ENCODE results near the gene PLA2G5.
A peak's percentile ranks its signal among the peaks of the same experiment; 100 is the strongest.
"Not testable (repeated sequence)": the region's sequence is repeated elsewhere in the genome, so short reads cannot be mapped to it uniquely, and the experiment has no call there.

Gene PLA2G5, protein sequence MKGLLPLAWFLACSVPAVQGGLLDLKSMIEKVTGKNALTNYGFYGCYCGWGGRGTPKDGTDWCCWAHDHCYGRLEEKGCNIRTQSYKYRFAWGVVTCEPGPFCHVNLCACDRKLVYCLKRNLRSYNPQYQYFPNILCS

GRCh38 chr1:20069874-20070273, at the start of gene PLA2G5:
TSS of gene PLA2G5 (plus strand) at chr1:20070194. CDS start at chr1:20084831, 14,637 bp downstream.
- DNase-seq = no peak

- DNase-seq = no peak
Observed at GRCh38 chr1:20028125-20028524, 41.9 kb upstream of the PLA2G5 start.

- no peak for DNase-seq
Observed at GRCh38 chr1:20028726-20029125, 41.3 kb upstream of the PLA2G5 start.

DNA sequence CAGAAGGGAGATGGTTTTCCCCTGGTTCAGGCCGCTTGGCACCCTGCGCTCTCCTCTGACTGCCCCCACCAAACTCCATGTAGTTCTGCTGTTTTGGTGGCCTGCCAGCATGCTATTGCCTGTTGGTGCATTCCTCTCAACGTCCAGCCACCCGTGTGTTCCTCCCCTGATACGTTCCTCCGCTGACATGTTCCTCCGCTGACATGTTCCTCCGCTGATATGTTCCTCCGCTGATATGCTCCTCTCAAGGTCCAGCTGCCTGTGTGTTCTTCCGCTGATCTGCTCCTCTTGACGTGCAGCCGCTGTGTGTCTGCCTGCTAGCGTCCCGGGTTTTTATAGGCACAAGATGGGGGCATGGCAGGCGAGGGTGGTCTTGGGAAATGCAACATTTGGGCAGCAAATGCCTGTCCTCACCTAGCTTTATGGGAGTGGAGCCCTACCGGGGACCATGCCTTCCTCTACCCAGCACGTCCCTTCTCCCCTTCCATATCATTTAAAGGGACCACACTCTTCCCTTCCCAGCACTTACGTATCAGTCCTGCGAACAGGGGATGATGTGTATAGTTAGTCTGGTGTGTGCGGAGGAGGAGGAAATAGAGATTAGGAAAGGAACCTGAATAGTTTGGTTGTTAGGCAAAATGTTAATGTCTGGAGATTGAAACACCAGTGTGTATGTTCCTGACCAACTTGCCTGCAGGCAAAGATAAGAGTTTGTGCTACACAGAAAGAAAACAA, 40.6 kb upstream of the PLA2G5 start:
- DNase-seq = peak; percentile 2

- DNase-seq = not testable (repeated sequence)
Observed at GRCh38 chr1:20030436-20031151, 39.4 kb upstream of the PLA2G5 start.

GRCh38 chr1:20031161-20031560, 38.8 kb upstream of the PLA2G5 start:
- DNase-seq = no peak

DNA sequence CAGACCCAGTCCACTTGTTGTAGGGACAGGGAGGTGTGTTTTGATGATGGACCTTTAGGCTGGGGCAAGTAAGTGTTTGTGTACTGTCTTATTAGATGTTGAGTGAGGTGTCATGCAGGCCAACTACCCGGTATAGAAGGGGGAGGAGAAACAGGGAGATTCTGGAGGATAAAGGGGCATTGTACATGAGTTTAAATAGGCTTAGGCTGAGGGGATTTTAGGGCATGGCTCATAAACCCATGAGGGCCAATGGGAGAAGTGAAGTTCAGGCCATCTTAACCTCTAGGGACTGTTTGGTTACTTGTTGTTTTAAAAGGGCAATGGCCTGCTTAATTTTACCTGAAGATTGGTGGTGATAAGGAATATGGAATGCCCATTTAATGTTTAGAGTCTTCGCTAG, 38.2 kb upstream of the PLA2G5 start:
- DNase-seq = no peak

GRCh38 chr1:20032425-20032824, 37.6 kb upstream of the PLA2G5 start:
- DNase-seq = no peak

DNA sequence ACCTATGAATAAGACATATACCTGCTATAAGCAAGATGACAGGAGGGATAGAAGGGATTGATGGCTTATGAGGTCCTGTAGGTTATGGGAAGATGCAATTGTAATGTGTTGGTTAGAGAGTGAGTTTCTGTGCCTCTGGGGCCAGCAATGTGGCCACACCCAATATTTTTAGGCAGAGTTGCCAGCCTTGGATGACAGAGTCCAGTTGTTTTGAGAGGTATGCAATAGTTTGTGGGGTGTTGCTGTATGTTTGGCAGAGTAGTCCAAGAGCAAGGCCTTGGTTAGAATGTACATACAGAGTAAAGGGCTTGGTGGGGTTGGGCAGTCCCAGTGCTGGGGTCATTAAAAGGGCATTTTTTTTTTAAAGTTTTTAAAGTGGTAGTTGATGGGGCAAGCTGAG, 36.6 kb upstream of the PLA2G5 start:
- no peak for DNase-seq

DNA sequence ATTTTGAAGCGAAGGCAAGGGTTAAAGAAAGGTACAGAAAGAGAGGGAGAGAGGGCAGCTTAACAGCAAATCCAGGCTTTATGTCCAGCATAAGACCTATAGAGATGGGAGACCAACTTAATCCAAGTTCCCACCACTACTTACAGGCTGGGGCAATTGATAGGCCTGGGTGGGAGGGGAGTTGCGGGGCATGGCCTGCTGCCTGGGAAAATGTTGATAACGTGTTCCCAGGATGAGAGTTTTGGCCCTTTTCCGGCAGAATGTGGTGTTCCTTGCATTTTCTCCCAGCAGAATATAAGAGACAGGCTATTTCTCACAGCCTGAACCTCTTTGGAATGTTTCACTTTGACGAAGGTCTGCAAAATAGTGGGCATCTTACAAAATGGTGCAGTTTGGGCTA, 34.9 kb upstream of the PLA2G5 start:
- DNase-seq = no peak

DNA sequence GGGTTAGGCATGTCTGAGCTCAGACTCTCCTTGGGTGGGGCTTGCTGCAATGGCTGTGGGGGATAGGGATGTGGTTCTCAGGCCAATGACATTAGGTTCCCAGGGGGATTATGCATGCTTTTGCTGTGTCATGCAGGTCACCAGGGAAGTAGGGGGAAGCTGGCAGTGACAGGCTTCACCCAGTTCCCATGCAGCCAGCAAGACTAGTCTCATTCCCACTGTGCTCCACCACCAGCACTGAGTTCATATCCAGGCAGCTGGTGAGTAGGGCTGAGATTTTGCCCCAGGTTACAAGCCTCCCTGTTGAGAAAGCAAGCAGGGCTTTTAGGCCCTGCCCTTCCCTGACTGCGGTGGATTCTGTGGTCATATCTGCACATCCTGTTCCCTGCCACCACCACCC, 32.1 kb upstream of the PLA2G5 start:
- no peak for DNase-seq

DNA sequence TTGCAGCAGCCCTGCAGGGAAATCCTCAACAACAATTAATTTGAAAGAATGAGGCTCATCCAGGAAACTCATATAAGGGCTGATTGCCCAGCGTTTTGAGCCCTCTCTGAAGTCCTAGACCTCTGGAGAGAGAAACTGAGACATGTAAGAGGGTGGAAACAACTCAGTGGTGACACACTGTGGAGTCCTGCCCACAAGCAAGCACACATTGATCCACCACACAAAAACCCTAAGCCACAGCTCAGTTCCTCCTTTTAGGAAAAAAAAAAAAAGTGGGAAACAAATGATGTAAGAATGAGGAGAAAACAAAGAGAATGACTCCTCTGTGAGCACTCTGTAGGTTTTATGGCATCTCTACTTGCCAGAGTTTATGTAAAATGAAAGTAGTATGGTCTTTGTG, 22.9 kb upstream of the PLA2G5 start:
- no peak for DNase-seq

- DNase-seq = no peak
Observed at GRCh38 chr1:20048563-20048962, 21.4 kb upstream of the PLA2G5 start.

DNA sequence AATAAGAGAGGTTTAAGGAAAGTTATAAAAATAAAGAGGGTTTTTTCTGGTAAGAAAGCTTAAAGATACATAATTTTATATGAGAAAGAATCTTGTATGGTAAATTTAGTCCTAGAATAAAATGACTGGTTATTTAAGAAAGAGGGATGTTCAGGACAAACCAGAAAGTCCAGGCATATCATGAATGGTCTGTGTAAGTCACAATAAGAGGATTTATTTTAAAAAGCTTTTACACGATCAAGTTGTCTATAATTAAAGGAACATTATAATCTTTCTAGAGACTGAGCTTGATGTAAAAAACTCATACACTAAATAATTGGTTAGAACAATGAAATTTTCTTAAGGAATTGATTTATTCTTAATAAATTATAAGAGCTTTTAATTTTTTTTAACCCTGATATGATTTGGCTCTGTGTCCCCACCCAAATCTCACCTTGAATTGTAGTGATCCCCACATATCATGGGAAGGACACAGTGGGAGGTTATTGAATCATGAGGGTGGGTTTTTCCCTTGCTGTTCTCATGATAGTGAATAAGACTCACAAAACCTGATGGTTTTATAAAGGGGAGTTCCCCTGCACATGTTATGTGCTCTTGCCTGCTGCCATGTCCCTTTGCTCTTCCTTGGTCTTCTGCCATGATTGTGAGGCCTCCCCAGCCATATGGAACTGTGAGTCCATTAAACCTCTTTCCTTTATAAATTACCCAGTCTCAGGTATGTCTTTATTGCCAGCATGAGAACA, 20.8 kb upstream of the PLA2G5 start:
- DNase-seq = not testable (repeated sequence)

GRCh38 chr1:20051218-20051829, 18.7 kb upstream of the PLA2G5 start:
- DNase-seq = no peak

- no peak for DNase-seq
Observed at GRCh38 chr1:20052386-20052785, 17.6 kb upstream of the PLA2G5 start.

DNA sequence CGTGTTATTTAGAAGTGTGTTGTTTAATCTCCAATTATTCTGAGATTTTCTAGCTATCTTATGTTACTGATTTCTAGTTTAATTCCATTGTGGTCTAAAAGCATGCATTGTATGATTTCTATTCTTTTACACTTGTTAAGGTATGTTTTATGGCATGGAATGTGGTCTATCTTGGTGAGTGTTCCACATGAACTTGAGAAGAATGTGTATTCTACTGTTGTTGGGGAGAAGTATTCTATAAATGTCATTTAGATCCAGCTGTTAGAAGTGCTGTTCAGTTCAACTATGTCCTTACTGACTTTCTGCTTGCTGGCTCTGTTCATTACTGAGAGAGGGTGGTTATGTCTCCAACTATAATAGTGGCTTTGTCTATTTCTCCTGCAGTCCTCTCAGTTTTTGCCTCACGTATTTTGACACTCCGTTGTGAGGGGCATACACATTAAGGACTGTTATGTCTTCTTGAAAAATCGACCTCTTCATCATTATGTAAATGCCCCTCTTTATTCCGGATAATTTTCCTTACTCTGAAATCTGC, 12.0 kb upstream of the PLA2G5 start:
- DNase-seq = no peak

GRCh38 chr1:20058531-20058930, 11.5 kb upstream of the PLA2G5 start:
- DNase-seq = peak; percentile 46

DNA sequence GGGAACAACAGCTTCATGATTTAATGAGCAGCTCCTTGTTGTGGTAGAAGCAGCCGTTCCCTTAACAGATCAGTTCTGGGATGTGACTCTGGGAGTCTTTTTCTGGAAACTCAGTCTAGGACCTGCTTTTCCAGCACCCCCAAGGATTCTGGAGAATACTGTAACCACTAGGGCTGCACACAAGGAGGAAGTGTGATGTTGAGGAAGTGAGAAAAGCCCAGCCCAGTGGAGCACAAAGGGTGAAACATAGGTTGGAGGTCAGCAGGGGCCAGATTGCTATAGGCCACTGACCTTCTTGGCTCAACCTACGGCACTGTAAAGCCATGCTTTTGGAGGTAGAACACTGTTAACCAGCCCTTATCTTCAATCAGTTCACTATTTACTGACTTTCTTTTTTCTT, 10.1 kb upstream of the PLA2G5 start:
- DNase-seq = no peak

GRCh38 chr1:20060791-20061190, 9.2 kb upstream of the PLA2G5 start:
- DNase-seq = not testable (repeated sequence)

- DNase-seq = no peak
Observed at GRCh38 chr1:20061866-20062265, 8.1 kb upstream of the PLA2G5 start.

GRCh38 chr1:20063861-20064292, 6.1 kb upstream of the PLA2G5 start:
- DNase-seq = no peak

GRCh38 chr1:20068722-20069121, 1.3 kb upstream of the PLA2G5 start:
- no peak for DNase-seq
